Activated CD4-positive, alpha-beta T cell treated with anti-CD3 and anti-CD28 coated beads for 4 hours (primary cell): ENCODE measurements around the gene SULF2.

ENCODE experiments used
- DNase-seq, 2 donors: peaks; one replicate each; pipeline ENCODE4 v3.0.0-alpha.2; 2020

The SULF2 gene

GRCh38 chr20:47708953-47709833 lies 76.1 kb downstream of the SULF2 start:
- DNase-seq, result no peak

GRCh38 chr20:47708140-47708807 lies 77.0 kb downstream of the SULF2 start:
- DNase-seq, result no peak

GRCh38 chr20:47706345-47706744 lies 78.9 kb downstream of the SULF2 start:
- no peak for DNase-seq

GRCh38 chr20:47705497-47705856 lies 79.8 kb downstream of the SULF2 start:
- no peak for DNase-seq

- no peak for DNase-seq
Measured at GRCh38 chr20:47704746-47705496, 80.4 kb downstream of the SULF2 start.

GRCh38 chr20:47703748-47704147 lies 81.5 kb downstream of the SULF2 start:
- no peak for DNase-seq

- no peak for DNase-seq
Measured at GRCh38 chr20:47701612-47702011, 83.7 kb downstream of the SULF2 start.

- DNase-seq, result no peak
Measured at GRCh38 chr20:47700327-47700726, 85.0 kb downstream of the SULF2 start.

- DNase-seq, result no peak
Measured at GRCh38 chr20:47699818-47700217, 85.5 kb downstream of the SULF2 start.

- no peak for DNase-seq
Measured at GRCh38 chr20:47698142-47698541, 87.1 kb downstream of the SULF2 start.

- DNase-seq, result no peak
Measured at GRCh38 chr20:47696856-47697255, 88.4 kb downstream of the SULF2 start.

- no peak for DNase-seq
Measured at GRCh38 chr20:47694021-47694818, 91.1 kb downstream of the SULF2 start.

GRCh38 chr20:47691625-47692024 lies 93.7 kb downstream of the SULF2 start:
- no peak for DNase-seq

GRCh38 chr20:47689731-47690130 lies 95.5 kb downstream of the SULF2 start:
- DNase-seq, result no peak

- no peak for DNase-seq
Measured at GRCh38 chr20:47688385-47689381, 96.6 kb downstream of the SULF2 start.

GRCh38 chr20:47687095-47687987 lies 97.9 kb downstream of the SULF2 start:
- no peak for DNase-seq

- DNase-seq, result no peak
Measured at GRCh38 chr20:47686545-47686944, 98.7 kb downstream of the SULF2 start.

GRCh38 chr20:47684306-47685080 lies 100.8 kb downstream of the SULF2 start:
- no peak for DNase-seq

GRCh38 chr20:47682916-47683315 lies 102.4 kb downstream of the SULF2 start:
- no peak for DNase-seq
